Measurements from ENCODE around the gene HMX3.

Gene HMX3

GRCh38 chr10:123147635-123148413, 12.1 kb downstream of the HMX3 start, which contains the start of gene HMX2:
Gene HMX2 (plus strand): TSS chr10:123148136. CDS start chr10:123148379, 243 bp downstream.
- no peak for DNase-seq (ENCODE audit: low read depth in 3 of 3)

GRCh38 chr10:123148414-123149161, 12.8 kb downstream of the HMX3 start:
- no peak for DNase-seq (ENCODE audit: low read depth in 3 of 3)

GRCh38 chr10:123149162-123149567, 13.4 kb downstream of the HMX3 start:
- no peak for DNase-seq (ENCODE audit: low read depth in 3 of 3)

- DNase-seq (ENCODE audit: low read depth in 3 of 3) = no peak
These were observed 13.9 kb downstream of the HMX3 start for GRCh38 chr10:123149568-123150270.

GRCh38 chr10:123150271-123150985, 14.7 kb downstream of the HMX3 start:
- no peak for DNase-seq (ENCODE audit: low read depth in 3 of 3)

- no peak for DNase-seq (ENCODE audit: low read depth in 3 of 3)
These were observed 15.4 kb downstream of the HMX3 start for GRCh38 chr10:123150986-123151736.

GRCh38 chr10:123151737-123152135, 16.0 kb downstream of the HMX3 start:
- no peak for DNase-seq (ENCODE audit: low read depth in 3 of 3)

GRCh38 chr10:123153486-123154091, 17.8 kb downstream of the HMX3 start:
- no peak for DNase-seq (ENCODE audit: low read depth in 3 of 3)

GRCh38 chr10:123154092-123154710, 18.4 kb downstream of the HMX3 start, which contains the start of gene BUB3:
Gene BUB3 (plus strand): TSS chr10:123154402. CDS start chr10:123154918, 516 bp downstream.
- DNase-seq (ENCODE audit: low read depth in 3 of 3) = peak; percentile 83 to 93 (median 84)

- DNase-seq (ENCODE audit: low read depth in 3 of 3) = no peak
These were observed 19.1 kb downstream of the HMX3 start for GRCh38 chr10:123154711-123155505.

GRCh38 chr10:123156078-123156477, 20.3 kb downstream of the HMX3 start:
- no peak for DNase-seq (ENCODE audit: low read depth in 3 of 3)

GRCh38 chr10:123157210-123157609, 21.4 kb downstream of the HMX3 start:
- DNase-seq (ENCODE audit: low read depth in 3 of 3) = no peak

- DNase-seq (ENCODE audit: low read depth in 3 of 3) = no peak
These were observed 22.9 kb downstream of the HMX3 start for GRCh38 chr10:123158682-123159081.

- DNase-seq (ENCODE audit: low read depth in 3 of 3) = no peak
These were observed 24.7 kb downstream of the HMX3 start for GRCh38 chr10:123160311-123160980.

- no peak for DNase-seq (ENCODE audit: low read depth in 3 of 3)
These were observed 28.5 kb downstream of the HMX3 start for GRCh38 chr10:123164319-123164718.

- DNase-seq (ENCODE audit: low read depth in 3 of 3) = no peak
These were observed 29.8 kb downstream of the HMX3 start for GRCh38 chr10:123165445-123166072.

GRCh38 chr10:123166618-123167017, 30.8 kb downstream of the HMX3 start:
- no peak for DNase-seq (ENCODE audit: low read depth in 3 of 3)

GRCh38 chr10:123170961-123171360, 35.2 kb downstream of the HMX3 start:
- DNase-seq (ENCODE audit: low read depth in 3 of 3) = no peak
